Adrenal gland (tissue), 12 donors: ENCODE measurements around the gene ITPKB. TPM values are rescaled to one million over a fixed set of nuclear protein-coding genes. Genes with fewer than 3 reads are reported as not detected.
A peak's percentile ranks its signal among the peaks of the same experiment; 100 is the strongest.

Experiments used
- DNase-seq, 7 donors: peaks; one replicate each; pipeline ENCODE4 v3.0.0-alpha.2; 2019 to 2020
- H3K27ac ChIP-seq, 5 donors: fragments of 200-600 bp; sonication (generic) in 4 of 5; 1 replicate in 3 of 5; 2 replicates in 2 of 5; pipeline versions ENCODE4 v1.5.1 to v1.8.0; 2016 to 2020; ENCODE audit warnings: mild to moderate bottlenecking in 1 of 5
- H3K27me3 ChIP-seq: fragments of 200-600 bp; 2 replicates; pipeline ENCODE4 v1.8.0; 2021
- H3K36me3 ChIP-seq, 2 donors: fragments of 200-600 bp; replicated peaks in 1 of 2; 1 replicate in 1 of 2; 2 replicates in 1 of 2; pipeline versions ENCODE4 v1.5.1 to v1.8.0; 2018 to 2022
- H3K4me1 ChIP-seq, 2 donors: fragments of 200-600 bp; replicated peaks in 1 of 2; 1 replicate in 1 of 2; 2 replicates in 1 of 2; pipeline versions ENCODE4 v1.5.1 to v1.8.0; 2018 to 2021
- H3K4me3 ChIP-seq, 4 donors: fragments of 200-600 bp; sonication (generic) in 3 of 4; one replicate each; pipeline ENCODE4 v1.5.1; 2016 to 2018
- H3K9me3 ChIP-seq, 3 donors: fragments of 200-600 bp; sonication (generic) in 1 of 3; replicated peaks in 1 of 3; 1 replicate in 2 of 3; 2 replicates in 1 of 3; pipeline versions ENCODE4 v1.5.1 to v1.8.0; 2016 to 2021
- POLR2A ChIP-seq, 2 donors: fragments of 450-650 bp; IDR thresholded peaks; one replicate each; pipeline ENCODE4 v1.6.1; 2017; ENCODE audit warnings: antibody characterized with exemption in 2 of 2, mild to moderate bottlenecking in 2 of 2, moderate library complexity in 1 of 2
- whole genome bisulfite sequencing, 4 donors: extraction: QIAGEN DNeasy Blood & Tissue Kit in 2 of 4; methylation state at CpG; one replicate each; pipeline versions ENCODE4 v1.1.5 to v1.1.7; 2013 to 2017; 5-methylcytosine and 5-hydroxymethylcytosine counted together
- intact Hi-C, 2 donors: fragments of 100-400 bp; cut with DNase I; formaldehyde crosslinking; loops; one replicate each; pipeline versions ENCODE4 v1.14.1 to v1.15.0; 2022 to 2023
- polyA plus RNA-seq, 3 donors: library from polyadenylated mRNA; stranded (reverse); fragments of 200-250 nt in 2 of 3; fragments of 350-450 nt in 1 of 3; fragmentation: Illumina TruSeq in 1 of 3; extraction: RNeasy Lipid Tissue Mini Kit (QIAGEN cat#74804) in 1 of 3; gene quantifications; one replicate each; pipeline ENCODE4 v1.2.3, GENCODE V29; 2013 to 2014
- total RNA-seq, 9 donors: library from RNA; depleted of rRNA in 4 of 9; stranded (reverse); fragments of >200 nt in 4 of 9; fragments of 120-200 nt in 1 of 9; fragmentation: NEBNext Ultra II Directional in 1 of 9; extraction: Animal tissue kit (Norgen Biotek cat#: 25700) in 1 of 9; gene quantifications; one replicate each; pipeline versions ENCODE4 v1.1.0 to v1.2.4, GENCODE V29; 2013 to 2023
- TF ChIP-seq, protein P1 (sequence below), 6 experiments: fragments of 450-650 bp in 4 of 6; fragments of 200-600 bp in 2 of 6; sonication (generic) in 1 of 6; IDR thresholded peaks; 1 replicate in 5 of 6; 2 replicates in 1 of 6; pipeline versions ENCODE4 v1.5.1 to v1.8.0; 2016 to 2021; ENCODE audit warnings: antibody characterized with exemption in 6 of 6, mild to moderate bottlenecking in 2 of 6, moderate library complexity in 1 of 6
- donor health status: healthy with polysubstance abuse.
- donor health status: Bipolar disorder and iron deficiency.
- donor health status: DM: yes; HTN: yes; CAD: no.
- donor health status: DM: no; HTN: no; CAD: no.
- donor health status: DM: no; HTN: no; CAD: no.
- donor health status: DM: yes; HTN: yes; CAD: no.

The ITPKB gene
- total and polyA plus RNA-seq, 12 donors = 2.3 to 22.7 (median 13.0) TPM

DNA sequence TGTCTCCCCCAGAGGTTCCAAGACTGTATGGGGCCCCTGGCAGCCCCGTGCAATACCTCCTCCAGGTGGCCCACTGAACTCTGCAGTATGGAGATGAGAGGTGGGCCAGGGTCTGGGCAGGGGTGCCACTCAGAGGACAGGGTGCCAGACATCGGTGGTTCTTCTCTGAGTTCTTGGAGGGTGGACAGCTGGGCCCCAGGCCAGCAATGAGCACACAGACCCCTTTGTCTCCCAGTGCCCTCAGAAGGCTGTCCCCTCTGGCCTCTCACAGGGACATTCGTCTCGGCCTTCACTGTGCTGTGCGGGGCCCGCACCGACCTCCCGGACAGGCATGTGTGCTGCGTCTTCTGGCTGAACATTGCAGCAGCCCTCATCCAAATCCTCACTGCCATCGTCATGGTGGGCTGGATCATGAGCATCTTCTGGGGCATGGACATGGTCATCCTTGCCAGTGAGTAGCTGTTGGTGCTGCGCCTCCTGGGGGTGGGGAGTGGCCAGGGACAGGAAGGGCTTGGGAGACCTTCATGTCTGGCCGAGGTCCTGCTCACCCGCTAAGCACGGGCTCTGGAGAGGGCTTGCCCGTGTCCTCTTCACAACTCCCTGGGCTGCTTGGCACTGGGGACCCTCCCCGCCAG, 142.4 kb downstream of the ITPKB start:
- Histone ChIP-seq H3K36me3 (no peaks in the 10 kb centered on the region), H3K27me3 (no peaks in the 10 kb centered on the region), H3K4me1 (no peaks in the 10 kb centered on the region), H3K4me3 (no peak overlapping the region), H3K9me3 (no peaks in the 10 kb centered on the region), H3K27ac (no peak overlapping the region)
- WGBS, 4 donors = 85 to 95% (median 90%) methylated on average over 11 to 16 of the region's 16 CpGs
- intact Hi-C loops = no loop called here
- no peak for DNase-seq
- TF ChIP-seq, protein P1, sequence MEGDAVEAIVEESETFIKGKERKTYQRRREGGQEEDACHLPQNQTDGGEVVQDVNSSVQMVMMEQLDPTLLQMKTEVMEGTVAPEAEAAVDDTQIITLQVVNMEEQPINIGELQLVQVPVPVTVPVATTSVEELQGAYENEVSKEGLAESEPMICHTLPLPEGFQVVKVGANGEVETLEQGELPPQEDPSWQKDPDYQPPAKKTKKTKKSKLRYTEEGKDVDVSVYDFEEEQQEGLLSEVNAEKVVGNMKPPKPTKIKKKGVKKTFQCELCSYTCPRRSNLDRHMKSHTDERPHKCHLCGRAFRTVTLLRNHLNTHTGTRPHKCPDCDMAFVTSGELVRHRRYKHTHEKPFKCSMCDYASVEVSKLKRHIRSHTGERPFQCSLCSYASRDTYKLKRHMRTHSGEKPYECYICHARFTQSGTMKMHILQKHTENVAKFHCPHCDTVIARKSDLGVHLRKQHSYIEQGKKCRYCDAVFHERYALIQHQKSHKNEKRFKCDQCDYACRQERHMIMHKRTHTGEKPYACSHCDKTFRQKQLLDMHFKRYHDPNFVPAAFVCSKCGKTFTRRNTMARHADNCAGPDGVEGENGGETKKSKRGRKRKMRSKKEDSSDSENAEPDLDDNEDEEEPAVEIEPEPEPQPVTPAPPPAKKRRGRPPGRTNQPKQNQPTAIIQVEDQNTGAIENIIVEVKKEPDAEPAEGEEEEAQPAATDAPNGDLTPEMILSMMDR (IDR thresholded peaks at IDR 0.05) = no peak
- no peak for TF ChIP-seq POLR2A (IDR thresholded peaks at IDR 0.05)

DNA sequence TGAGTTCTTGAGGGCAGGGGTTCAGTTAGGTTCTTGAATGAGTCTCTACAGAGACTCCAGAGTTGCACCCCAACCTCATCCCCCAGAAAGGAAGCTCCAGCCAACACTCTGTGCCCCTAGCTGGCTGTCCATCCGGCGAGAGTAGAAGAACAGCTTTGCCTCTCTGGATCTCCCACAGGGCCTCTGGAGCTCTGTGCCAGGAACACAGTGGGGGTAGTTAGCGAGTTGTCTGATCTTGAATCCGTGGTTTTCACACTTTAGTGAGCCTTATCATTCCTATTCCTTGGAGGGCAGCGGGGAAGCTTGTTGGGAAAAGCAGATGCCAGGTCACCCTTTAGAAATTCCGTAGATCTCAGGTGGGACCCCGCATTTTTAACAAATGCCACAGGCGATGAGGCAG, 145.5 kb downstream of the ITPKB start:
- H3K27ac ChIP-seq = no peak overlapping the region
- H3K9me3 ChIP-seq = no peaks in the 10 kb centered on the region
- WGBS, 4 donors = 86 to 93% (median 88%) methylated on average over 8 of the region's 8 CpGs
- H3K27me3 ChIP-seq = no peaks in the 10 kb centered on the region
- no peak for TF ChIP-seq POLR2A (IDR thresholded peaks at IDR 0.05)
- TF ChIP-seq, protein P1 (IDR thresholded peaks at IDR 0.05) = no peak
- intact Hi-C loops = no loop called here
- no peak overlapping the region for H3K4me3 ChIP-seq
- peaks cover 0 to 9% of the 10 kb centered on the region in 2 donors for H3K4me1 ChIP-seq
- DNase-seq = no peak
- no peaks in the 10 kb centered on the region for H3K36me3 ChIP-seq

DNA sequence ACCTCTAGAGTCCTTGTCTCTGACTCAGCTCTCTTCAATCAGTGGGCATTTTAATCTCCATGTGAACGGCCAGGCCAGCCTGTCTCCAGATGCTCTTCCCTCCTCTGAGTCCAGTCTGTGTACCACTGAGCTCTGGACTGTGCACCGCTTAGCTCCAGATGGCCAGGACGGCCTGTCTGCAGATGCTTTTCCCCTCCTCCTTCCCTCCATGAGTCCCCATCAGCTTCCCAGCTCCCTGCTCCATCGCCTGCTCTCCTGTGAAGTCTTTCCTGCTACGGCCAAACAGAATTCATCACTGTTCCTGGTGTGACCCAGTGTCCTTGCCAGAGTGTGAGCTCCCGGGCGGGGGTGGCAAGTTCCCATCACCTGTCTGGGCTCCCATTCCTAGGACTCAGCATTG, 148.5 kb downstream of the ITPKB start:
- intact Hi-C loops = no loop called here
- no peak for DNase-seq
- 86 to 94% (median 91%) methylated on average over 7 of the region's 7 CpGs for WGBS, 4 donors
- H3K27me3 ChIP-seq = no peaks in the 10 kb centered on the region
- TF ChIP-seq POLR2A (IDR thresholded peaks at IDR 0.05) = no peak
- TF ChIP-seq, protein P1 (IDR thresholded peaks at IDR 0.05) = no peak
- H3K4me1 ChIP-seq = peaks cover 0 to 9% of the 10 kb centered on the region in 2 donors
- H3K4me3 ChIP-seq = no peak overlapping the region
- no peaks in the 10 kb centered on the region for H3K36me3 ChIP-seq
- no peaks in the 10 kb centered on the region for H3K9me3 ChIP-seq
- no peak overlapping the region for H3K27ac ChIP-seq

DNA sequence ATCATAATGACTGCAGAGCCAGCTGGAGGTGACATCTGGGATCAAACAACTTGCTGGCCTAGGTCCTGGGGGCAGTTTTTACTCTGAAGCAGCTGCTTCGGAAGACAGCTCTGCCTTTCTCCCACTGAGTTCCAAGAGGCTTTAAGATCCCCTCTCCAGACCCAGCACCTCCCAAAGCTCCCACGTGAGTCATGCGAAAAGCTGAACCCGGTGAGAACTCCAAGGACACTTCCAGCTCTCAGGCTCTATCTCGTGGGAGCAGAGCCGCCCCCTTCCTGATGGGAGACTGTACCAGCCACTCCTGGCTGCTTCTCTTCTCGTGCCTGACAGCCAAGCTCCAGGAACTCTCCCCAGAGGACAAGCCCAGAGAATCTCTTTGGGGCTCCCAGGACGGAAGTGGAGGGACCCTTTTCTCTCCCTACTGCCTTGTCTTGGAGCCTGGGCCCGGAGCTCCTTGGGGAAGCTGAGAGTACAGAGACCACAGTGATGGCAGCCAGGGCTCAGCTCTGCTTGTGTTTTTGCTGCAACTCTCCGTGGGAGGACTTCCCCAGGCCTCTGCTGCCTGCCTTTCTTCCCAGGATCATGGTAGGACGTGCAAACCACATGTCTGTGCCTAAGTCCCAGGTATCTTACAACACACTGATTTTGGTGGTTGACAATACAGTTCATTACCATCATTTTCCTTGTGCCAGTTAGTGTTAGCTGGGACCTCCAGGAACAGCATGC, 149.9 kb downstream of the ITPKB start:
- TF ChIP-seq POLR2A (IDR thresholded peaks at IDR 0.05) = no peak
- TF ChIP-seq, protein P1 (IDR thresholded peaks at IDR 0.05) = no peak
- Histone ChIP-seq H3K4me3 (no peak overlapping the region), H3K4me1 (peaks cover 0 to 9% of the 10 kb centered on the region in 2 donors), H3K27ac (peak overlapping the region in 2 of 5 donors; percentile 59 to 69), H3K36me3 (no peaks in the 10 kb centered on the region), H3K27me3 (no peaks in the 10 kb centered on the region), H3K9me3 (no peaks in the 10 kb centered on the region)
- WGBS, 4 donors = 46 to 59% (median 55%) methylated on average over 8 to 11 of the region's 11 CpGs
- peak; percentile 28 to 80 (median 73) for DNase-seq
- intact Hi-C loops = no loop called here
